NCI-H1930 (cell line): Measurements from ENCODE around the gene KDSR.
A peak's percentile ranks its signal among the peaks of the same experiment; 100 is the strongest.
"Not testable (repeated sequence)": the region's sequence is repeated elsewhere in the genome, so short reads cannot be mapped to it uniquely, and the experiment has no call there.

Source experiments
- DNase-seq, 2 experiments: peaks; one replicate each; lab custom pipeline; 2025; lab: John Stamatoyannopoulos, UW

Gene KDSR

DNA sequence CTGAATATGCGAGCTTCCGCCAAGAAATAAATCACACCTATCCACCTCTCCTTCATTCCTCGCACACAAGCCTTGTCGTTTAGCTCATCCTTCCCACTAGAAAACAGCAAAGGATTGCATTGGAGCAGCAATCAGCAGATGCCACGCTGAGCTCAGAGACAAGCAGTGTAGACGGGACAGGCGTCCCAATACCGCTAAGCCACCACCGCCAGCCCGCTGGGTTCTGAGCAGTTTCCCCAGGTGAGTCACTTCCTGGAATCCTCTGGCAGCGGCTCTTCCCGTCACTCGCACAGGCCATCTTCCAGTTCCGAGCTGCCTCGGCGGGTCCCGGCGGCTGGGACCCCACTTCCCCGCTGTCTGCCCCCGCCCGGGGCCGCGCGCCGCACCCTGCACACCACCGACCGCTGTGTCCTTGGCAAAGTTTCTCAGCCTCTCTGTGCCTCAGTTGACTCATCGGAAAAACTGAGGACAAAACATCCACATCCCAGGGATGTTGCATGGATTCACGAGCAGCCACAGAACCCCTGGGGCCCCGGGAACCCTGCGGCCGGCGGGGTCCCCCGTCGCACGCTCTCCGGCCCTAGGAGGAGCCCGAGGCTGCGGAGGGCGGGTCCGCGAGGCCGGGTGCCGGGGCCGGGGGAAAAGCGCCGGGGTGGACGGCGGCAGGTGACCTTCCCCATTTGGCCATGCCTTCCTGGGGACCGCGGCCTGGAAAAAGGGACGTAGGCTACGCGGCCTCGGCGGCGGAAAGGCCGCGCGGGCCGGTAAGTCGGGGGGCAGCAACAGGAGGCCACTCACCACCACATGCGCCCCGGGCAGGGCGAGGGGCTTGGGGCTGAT, 573 bp downstream of the KDSR start:
- no peak for DNase-seq

DNA sequence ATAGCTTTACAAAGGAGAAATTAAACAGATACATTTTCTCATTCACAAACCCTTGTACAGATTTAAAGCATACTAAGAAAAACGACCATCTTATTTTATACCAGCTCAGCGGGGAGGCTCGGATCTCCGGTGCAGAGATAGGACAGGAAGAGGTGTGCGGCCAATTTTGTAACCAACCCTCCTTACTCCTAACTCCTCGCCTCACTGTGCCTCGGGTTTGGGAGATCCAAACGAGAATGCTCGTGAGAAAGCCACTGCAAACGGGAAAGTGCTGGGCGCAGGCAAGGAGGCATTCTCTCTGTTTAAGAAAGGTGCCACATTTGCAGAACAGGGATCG, 1.2 kb downstream of the KDSR start:
- DNase-seq, result no peak

DNA sequence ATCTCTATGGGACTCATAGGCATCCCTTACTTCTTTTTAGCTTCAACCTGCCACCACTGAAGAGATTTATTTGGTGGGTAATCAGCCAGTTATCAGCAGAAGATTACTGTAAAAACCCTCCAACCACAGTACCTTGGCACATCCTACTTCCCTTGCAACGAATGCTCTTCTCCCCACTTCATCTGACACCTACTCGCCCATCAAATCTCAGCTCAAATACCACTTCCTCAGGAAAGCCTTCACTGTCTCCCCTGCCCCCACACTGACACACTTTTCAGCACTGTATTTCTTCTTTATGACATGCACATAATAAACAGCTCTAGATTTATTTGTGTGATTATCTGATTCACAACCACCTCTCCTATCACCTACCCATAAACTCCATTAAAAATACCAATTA, 3.1 kb downstream of the KDSR start:
- no peak for DNase-seq

DNA sequence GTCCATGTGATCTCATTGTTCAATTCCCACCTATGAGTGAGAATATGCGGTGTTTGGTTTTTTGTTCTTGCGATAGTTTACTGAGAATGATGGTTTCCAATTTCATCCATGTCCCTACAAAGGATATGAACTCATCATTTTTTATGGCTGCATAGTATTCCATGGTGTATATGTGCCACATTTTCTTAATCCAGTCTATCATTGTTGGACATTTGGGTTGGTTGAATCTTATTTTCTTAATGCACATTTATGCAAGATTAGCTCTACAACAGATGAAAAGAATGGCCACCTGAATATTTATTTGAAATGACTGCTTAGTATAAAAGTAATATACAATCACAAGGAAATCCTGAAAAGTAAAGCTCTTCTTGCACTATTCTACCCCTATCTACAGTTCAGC, 3.6 kb downstream of the KDSR start:
- DNase-seq, result not testable (repeated sequence)

DNA sequence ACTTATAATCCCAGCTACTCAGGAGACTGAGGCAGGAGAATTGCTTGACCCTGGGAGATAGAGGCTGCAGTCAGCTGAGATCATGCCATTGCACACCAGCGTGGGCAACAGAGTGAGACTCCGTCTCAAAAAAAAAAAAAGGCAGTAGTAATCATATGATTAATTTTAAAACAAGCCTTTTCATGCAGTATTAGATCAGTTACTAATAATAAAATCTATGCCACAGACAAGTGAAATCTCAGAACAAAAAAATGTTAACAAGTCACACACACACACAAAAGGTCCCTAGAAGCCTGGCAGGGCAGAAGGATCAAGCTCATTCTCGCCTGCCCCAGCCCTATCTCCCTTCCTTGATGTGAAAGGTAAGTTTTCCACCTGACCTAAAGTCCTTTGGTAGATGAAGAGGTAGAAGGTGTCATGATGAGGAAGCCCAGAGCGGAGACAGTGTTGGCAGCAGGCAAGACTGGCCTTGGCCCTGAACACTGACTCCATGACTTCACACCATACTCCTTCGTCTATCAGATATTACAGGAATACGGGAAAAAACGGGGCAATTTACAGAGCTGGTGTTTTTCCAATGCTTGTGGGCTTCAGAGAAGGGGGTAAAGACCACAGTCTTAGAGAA, 10.6 kb downstream of the KDSR start:
- no peak for DNase-seq

DNA sequence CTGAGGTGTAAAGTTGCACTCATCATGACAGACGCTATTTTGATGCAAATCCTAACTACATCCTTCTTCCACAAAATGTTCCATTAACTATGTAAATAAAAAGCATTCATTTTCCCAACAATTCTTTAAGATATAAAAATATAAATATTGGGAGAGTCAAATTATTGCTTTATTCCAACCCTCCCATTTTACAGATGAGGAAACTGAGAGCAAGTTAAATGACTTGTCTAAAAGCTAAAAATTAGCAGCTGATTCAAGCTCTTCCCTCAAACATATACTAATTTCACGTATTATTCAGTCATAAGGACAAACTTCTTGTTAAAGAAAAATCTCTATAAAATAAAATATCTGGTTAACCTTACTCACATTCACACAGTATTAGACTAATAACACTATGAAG, 16.8 kb downstream of the KDSR start:
- DNase-seq, result no peak

DNA sequence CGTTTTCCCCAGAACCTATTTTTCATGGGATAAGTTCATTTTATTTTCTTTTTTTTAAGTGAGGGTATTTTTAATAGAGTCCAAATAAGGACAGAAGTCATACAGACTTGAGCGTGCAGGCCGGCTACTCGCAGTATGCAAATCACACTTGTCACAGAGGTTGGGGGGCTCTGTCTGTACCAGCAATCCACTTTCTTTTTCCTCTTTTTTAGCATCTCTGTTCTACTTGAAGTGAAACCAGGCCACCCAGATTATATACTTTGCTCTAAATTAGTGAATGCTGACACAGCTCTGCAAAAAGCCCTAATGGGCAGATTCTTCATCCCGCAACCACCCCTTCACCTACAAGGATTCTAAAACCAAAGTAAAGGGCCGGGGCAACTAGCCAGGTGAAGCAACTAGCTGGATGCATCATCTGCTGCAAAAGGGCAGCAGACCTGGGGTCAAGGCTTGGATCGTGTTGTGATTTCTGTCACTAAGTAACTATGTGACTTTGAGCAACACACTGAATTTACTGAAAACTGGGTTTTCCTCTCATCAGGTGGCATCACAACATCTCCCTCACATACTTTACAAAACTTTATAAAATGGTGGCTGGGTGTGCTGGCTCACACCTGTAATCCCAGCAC, 18.4 kb downstream of the KDSR start:
- no peak for DNase-seq

DNA sequence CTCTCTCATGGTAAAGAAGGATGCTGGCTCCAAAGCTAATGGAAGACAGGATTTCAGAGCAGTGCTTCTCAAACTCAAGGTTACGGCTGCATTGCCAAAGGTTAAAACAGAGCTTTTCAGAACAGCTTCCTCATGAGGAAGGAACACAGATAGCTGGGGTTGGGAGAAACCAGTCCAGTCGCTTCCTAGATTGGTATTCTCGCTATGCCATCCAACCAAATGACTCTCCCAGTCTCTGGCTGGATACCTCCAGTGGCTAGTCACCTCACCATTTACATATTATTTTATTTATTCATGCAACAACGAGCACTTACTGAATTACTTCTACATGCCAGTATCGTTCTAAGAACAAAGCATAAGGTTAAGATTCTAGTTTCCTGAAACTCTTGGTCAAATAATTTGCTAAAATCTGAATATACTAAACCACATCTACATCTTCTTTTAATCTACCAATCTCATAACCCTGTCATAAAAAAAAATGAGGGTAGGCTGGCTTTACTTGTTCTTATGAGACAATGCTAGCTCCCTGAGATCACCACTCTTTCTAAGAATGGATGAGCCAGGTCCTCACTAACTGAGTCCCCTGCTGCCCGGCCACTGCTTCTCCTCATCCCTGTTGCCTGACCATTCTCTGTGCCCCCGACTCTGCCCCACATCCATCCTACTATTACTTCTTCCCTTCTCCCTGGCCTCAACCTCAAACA, 20.4 kb downstream of the KDSR start:
- DNase-seq, result no peak

DNA sequence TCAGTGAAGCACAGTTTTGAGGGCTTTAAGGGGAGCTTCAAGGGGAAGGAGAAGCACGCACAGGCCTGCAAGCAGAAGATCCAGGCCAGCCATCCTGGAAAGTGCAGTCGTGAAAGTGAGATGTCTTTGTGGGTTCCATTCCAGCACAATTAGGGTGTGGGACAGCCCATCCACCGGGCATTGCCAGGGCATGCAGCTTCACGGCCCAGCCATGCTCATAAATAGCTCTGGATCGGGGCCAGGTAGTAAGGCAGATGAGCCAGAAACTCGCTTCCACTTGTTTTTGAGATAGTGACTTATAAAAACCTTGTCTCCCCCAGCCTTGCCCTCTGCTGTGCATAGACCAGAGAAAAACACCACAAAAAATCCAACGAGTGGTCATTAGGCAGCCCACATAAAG, 21.0 kb downstream of the KDSR start:
- DNase-seq, result no peak

DNA sequence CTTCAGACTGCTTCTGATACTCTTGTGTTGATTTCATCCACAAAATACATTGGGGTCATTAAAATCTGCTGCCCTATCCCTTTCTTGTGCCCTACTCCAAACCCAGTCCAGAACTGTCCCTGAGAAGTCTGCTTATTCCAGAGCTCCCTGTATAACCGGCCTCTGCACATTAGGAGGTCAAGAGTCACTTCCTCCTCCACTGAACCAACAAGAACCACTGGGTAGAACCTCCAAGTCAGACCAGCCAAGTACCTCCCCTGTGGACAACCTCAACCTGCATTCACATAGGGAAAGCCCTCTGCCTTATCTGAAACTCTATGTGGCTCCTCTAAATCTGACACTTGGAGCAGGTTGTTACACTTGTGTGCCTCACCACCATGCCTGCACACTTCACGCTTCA, 22.1 kb downstream of the KDSR start:
- no peak for DNase-seq

DNA sequence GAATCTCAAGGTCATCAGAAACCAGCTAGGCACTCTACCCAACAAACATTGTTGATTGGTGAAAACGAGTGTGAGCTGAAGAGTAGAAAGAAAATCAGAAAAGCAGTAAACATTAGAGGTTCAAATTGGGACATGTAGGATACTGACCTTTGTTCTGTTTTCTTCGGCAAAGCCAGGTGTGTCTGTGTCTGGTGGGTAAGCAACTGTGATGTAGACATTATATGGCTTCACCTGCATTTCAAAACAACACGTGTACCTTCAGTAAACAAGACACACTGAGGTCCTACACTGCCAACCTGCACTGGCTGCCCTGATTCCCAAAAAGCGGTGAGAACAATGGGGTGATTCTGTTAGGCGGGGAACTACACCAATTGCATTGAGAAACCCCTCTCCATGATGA, 22.7 kb downstream of the KDSR start:
- no peak for DNase-seq

DNA sequence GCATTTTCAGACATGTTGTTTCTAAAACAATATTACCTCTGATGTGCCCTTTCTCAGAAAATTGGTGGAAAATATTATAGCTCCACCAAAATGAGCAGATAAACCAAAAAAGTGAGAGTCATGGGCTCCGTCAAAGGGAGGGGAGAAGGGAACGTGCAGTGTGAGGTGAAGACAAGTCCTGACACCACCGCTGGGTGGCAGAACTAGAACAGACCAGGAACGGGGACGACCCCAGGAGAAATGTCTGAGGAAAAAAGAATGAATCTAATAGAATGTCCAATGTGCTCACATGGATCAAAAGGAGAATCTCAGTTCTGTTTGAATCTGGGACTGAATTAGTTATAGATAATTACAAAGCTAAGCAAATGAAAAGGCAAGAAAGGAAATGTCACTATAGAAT, 24.8 kb downstream of the KDSR start:
- DNase-seq, result no peak

DNA sequence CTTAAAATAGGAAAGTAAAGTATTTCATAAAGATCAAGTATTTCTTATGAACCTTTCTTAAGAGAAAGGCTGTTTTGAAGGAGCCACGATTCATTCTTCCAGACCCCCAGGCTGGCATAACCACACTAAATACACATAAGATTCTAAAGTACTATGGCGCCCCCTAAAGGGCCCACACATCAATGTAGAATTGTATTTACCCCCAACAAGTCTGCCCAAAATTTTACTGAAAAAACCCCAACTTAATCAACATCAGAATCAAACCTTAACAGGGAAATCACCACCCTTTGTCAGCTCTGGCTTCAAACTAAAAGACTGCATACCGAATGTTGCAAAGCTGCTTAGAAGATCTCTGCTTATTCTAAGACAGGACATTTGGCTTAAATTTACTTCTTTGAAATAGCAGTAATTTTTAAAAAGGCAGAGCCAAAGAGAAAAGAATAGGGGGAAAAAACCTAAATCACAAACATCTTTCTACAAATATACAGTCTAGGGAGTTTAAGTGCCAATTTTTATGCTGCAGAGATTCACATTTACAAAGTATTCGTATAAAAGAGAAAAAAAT, 27.0 kb downstream of the KDSR start:
- DNase-seq, result peak in 1 of 2 experiments; percentile 47

DNA sequence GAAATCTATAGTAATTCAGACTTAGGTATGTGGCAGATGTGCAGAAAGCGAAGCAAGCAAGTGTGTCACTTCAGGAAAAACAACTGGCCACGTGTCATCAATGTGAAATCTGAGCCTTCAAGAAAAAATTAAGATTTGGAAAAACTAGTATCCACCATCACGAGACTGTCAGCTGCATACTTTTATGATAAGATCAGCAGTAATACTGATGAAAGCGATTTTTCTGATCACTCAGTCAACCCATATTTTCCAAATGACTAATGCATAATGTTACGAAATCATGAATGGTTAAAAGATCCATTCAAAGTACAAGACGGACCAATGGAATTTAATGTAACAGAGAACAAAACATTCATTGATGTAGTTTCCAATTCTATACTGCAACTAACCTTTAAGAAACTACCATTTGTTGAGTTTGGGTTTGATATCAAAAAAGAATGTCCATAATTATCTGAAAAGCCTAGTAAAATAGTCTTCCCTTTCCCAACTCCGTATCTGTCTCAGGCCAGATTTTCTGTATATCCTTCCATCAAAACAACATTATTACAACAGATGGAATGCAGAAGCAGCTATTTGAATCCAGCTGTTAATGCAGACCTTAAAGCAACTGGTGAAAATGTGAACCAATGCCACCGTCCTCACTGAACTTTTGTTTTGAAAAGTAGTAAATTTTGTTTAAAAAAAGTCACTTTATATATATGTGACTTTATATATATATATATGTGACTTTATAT, 30.5 kb downstream of the KDSR start:
- no peak for DNase-seq

DNA sequence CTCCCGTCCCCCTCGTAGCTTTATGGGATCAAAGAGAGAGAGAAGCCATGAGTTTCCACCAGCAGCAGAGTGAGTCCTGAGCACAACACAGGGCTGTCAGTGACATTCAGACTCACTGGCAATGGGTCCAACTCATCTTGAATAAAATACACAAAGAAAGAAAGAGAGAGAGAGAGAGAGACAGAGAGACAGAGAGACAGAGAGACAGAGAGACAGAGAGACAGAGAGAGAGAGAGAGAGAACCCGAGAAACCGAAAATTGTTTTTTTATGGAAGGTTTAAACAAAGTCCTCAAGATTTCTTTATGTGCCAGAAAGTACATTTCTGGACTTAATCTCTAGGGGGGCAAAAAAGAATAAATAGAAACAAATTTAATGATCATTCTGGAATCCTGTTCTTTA, 35.9 kb downstream of the KDSR start:
- no peak for DNase-seq

DNA sequence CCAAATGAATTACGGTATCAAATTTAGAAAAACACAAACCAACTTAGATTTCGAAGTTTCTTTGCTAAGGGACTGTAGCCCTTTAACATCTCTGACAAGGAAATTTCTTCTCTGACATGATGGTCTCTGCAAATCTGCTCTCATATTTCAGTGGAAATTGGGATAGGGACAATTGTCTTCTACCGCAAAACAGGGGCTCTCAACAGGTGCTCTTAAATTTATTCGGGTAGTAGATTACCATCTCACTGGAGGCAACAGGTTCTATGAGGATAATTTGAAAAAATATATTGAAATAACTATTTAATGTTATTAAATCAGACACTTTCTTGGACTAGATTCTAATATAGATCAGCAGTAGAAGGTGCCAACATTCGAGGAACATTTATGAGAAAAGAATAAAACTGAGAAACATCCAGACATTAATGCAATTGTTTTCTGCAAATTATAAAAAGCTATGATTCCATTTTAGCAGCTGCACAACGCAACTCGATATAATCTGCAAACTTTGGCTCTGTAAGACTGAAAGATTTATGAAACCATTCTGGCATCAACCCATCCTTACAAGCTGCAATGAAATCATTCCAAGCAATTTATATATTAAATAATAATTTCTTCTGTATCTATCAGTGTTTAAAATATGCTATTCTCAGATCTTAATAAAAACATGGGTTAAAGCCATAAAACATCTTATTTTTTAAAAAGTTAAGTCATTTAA, 37.4 kb downstream of the KDSR start:
- DNase-seq, result no peak

DNA sequence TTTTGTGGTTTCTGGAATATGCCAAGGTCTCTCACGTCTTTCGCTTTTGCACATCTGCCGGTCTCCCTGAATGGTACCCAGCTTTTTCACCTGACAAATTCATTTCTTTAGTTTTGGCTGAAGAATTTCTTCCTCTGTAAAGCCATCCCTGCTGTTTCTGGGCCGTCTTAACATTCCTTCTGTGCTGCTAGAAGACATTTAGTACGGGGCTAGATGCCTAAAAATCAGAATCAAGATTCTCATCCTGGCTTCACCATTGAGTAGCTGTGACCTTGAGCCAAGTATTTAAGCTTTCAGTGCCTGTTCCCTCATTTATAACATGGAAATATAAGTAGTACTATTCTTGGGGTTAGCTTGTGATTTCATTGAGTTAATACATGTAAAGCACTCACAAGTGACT, 41.0 kb downstream of the KDSR start:
- no peak for DNase-seq

DNA sequence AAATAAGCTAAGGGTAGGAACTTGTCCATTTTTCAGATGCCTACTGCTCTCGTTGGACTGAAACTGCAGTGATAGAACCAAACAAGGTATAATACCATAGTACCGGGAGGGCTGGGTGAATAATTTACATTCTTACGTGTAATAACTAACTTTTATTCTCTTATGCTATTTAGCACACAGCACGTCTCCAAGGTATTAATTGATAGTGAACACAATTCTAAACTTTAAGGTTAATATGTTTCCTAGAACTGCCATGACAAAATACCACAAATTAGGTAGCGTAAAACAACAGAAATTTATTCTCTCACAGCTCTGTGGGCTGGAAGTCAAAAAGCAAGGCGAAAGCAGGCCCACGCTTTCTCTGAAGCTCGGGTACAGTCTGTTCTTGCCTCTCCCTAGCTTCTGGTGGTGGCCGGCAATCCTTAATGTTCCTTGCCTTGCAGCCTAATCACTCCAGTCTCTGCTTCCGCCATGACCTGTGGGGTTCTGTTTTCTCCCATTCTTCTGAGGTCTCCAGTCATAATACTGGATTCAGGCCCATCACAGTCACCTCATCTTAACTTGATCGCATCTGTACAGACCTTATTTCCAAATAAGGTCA, 41.8 kb downstream of the KDSR start:
- no peak for DNase-seq

DNA sequence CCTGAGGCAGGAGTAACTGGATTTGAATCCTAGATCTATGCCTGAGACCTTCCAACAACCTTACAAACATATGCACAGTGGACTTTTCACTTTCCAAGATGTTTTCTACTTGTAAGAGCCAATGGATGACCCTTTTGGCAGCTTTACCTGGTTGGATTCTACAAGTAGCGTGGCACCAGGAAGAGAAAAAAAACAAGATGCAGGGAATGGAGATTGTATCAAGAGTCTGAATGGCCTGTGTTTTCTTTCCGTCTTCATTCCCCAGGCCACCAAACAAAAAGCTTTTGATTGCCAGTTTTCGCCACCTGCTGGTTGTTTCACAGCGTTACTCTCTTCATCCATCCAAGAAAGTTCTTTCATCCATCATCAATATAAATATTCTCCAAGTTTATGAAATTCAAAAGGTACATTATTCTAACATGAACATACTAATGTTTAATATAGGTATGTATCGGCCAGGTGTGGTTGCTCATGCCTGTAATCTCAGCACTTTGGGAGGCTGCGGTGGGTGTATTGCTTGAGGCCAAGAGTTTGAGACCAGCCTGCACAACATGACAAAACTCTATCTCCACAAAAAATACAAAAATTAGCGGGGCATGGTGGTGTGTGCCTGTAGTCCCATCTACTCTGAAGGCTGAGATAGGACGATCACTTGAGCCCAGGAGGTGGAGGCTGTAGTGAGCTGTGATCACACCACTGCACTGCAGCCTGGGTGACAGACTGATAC, 43.9 kb downstream of the KDSR start:
- peak; percentile 37 to 68 for DNase-seq

DNA sequence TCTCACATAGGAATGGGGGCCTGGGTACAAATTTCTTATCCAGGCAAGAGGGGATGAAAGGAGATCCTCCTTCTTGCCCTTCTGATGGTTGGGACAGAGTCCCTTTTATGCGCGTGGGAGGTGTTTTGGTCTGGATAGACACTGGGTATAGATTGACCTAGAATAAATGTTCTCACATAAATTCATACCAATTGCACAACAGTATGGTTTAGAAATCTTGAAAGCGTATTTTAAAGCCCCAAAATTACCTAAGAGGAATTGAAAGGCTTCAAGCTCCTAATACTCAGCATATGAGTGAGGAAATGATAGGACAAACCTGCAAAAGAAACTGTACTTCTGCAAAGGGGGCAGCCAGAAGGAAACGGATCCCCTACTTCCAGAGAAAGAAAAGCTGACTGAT, 44.8 kb downstream of the KDSR start:
- DNase-seq, result no peak
